Diencephalon (tissue), 1 donor: ENCODE measurements around the gene NCR3LG1. TPM values are rescaled to one million over a fixed set of nuclear protein-coding genes. Genes with fewer than 3 reads are reported as not detected.

Source experiments
- total RNA-seq: library from RNA; depleted of rRNA; stranded (reverse); fragments of >200 nt; gene quantifications from one replicate; pipeline ENCODE4 v1.2.3, GENCODE V29; 2014

The NCR3LG1 gene
- total RNA-seq = 17.1 TPM

GRCh38 chr11:17351510-17352176, at the start of gene NCR3LG1:
NCR3LG1 (plus strand) TSS chr11:17351800; CDS start chr11:17351970, 170 bp downstream.

GRCh38 chr11:17388609-17389210, 37.1 kb downstream of the NCR3LG1 start, which contains the start of gene KCNJ11:
KCNJ11 (minus strand) TSS chr11:17388659; CDS start chr11:17388091, 568 bp downstream.

Other genes starting within 250 kb of the NCR3LG1 start
- gene PIK3C2A, start 143.8 kb upstream of the NCR3LG1 start, total RNA-seq = 57.9 TPM
- gene NUCB2, start 75.1 kb upstream of the NCR3LG1 start, total RNA-seq = 111 TPM
- 14.5 TPM for gene KCNJ11, start 36.9 kb downstream of the NCR3LG1 start, total RNA-seq
- gene ABCC8, start 125.0 kb downstream of the NCR3LG1 start, total RNA-seq = 15.7 TPM
- 0.92 TPM for gene USH1C, start 192.6 kb downstream of the NCR3LG1 start, total RNA-seq
- gene OTOG, start 195.5 kb downstream of the NCR3LG1 start, total RNA-seq = 0.23 TPM